HepG2 (cell line): ENCODE results near the gene ECE2. TPM values are rescaled to one million over a fixed set of nuclear protein-coding genes. Genes with fewer than 3 reads are reported as not detected.

ENCODE experiments used
- CBX1 ChIP-seq: IDR thresholded peaks from one replicate; pipeline ENCODE4 v1.6.1; 2016; ENCODE audit warnings: antibody characterized with exemption, low read depth
- ELF1 ChIP-seq: sonication (generic); formaldehyde crosslinking; IDR thresholded peaks from 2 replicates; pipeline ENCODE4 v1.4.0; 2020; ENCODE audit warnings: missing genetic modification reagents
- NFATC3 ChIP-seq: sonication (generic); formaldehyde crosslinking; IDR thresholded peaks from 2 replicates; pipeline ENCODE4 v1.5.1; 2020; ENCODE audit warnings: mild to moderate bottlenecking, missing genetic modification reagents
- PRMT3 ChIP-seq: sonication (generic); formaldehyde crosslinking; IDR thresholded peaks from 2 replicates; pipeline ENCODE4 v1.8.1; 2022; ENCODE audit warnings: low read depth, mild to moderate bottlenecking, moderate library complexity, missing genetic modification reagents, borderline replicate concordance
- RFX1 ChIP-seq: fragments of 450-650 bp; IDR thresholded peaks from 2 replicates; pipeline ENCODE4 v1.6.1; 2017
- RFX5 ChIP-seq: IDR thresholded peaks from 2 replicates; pipeline ENCODE4 v1.6.1; 2011; ENCODE audit warnings: low read depth, low read length, improper control_type of control experiment
- SMAD1 ChIP-seq: sonication (generic); formaldehyde crosslinking; IDR thresholded peaks from 2 replicates; pipeline ENCODE4 v1.4.0; 2020; ENCODE audit warnings: missing genetic modification reagents, low read depth, mild to moderate bottlenecking, borderline replicate concordance
- SRSF4 ChIP-seq: fragments of 200-400 bp; formaldehyde crosslinking; IDR thresholded peaks from one replicate; pipeline ENCODE4 v1.6.1; 2018; ENCODE audit warnings: mild to moderate bottlenecking, low read depth, low read length, moderate library complexity; ENCODE audit not compliant: poor library complexity, severe bottlenecking
- ZEB1 ChIP-seq: IDR thresholded peaks from 2 replicates; pipeline ENCODE4 v1.6.1; 2012; ENCODE audit warnings: mild to moderate bottlenecking, low read depth, inconsistent platforms; ENCODE audit not compliant: insufficient replicate concordance
- ZHX2 ChIP-seq, 2 experiments: sonication (generic) in 1 of 2; formaldehyde crosslinking in 1 of 2; IDR thresholded peaks; 2 replicates each; pipeline versions ENCODE4 v1.6.1 to v1.9.0; 2014 to 2022; ENCODE audit warnings: antibody characterized with exemption in 1 of 2, borderline replicate concordance in 1 of 2, inconsistent platforms in 1 of 2, low read depth in 1 of 2, missing genetic modification reagents in 1 of 2
- ZKSCAN8 ChIP-seq: IDR thresholded peaks from 2 replicates; pipeline ENCODE4 v1.6.1; 2016; ENCODE audit warnings: borderline replicate concordance, missing genetic modification reagents, missing compliant biosample characterization
- ZNF383 ChIP-seq: sonication (generic); formaldehyde crosslinking; IDR thresholded peaks from 2 replicates; pipeline ENCODE4 v1.4.0; 2020; ENCODE audit warnings: missing genetic modification reagents, mild to moderate bottlenecking, borderline replicate concordance
- ZNF556 ChIP-seq: sonication (generic); formaldehyde crosslinking; IDR thresholded peaks from 2 replicates; pipeline ENCODE4 v1.4.0; 2020; ENCODE audit warnings: mild to moderate bottlenecking, missing genetic modification reagents, borderline replicate concordance
- ZNF589 ChIP-seq: sonication (generic); formaldehyde crosslinking; conservative IDR thresholded peaks from 2 replicates; pipeline ENCODE4 v1.8.0; 2022; ENCODE audit warnings: mild to moderate bottlenecking, moderate library complexity, missing genetic modification reagents
- ZNF772 ChIP-seq: sonication (generic); formaldehyde crosslinking; IDR thresholded peaks from 2 replicates; pipeline ENCODE4 v1.5.0; 2020; ENCODE audit warnings: mild to moderate bottlenecking, missing genetic modification reagents
- ZZZ3 ChIP-seq: sonication (generic); formaldehyde crosslinking; IDR thresholded peaks from 2 replicates; pipeline ENCODE4 v1.4.0; 2020; ENCODE audit warnings: missing genetic modification reagents, mild to moderate bottlenecking, borderline replicate concordance
- polyA plus RNA-seq, 8 experiments: library from polyadenylated mRNA; depleted of rRNA in 3 of 8; stranded (reverse) in 7 of 8; unstranded in 1 of 8; fragments of >200 nt; fragmentation: Illumina TruSeq in 4 of 8; extraction: Trizol in 4 of 8; gene quantifications; 2 replicates each; pipeline versions ENCODE4 v1.2.1 to v1.2.3, GENCODE V29; 2011 to 2016; ENCODE audit warnings: low read depth in 4 of 8, missing spikeins in 1 of 8, mixed read lengths in 1 of 8; ENCODE audit not compliant: insufficient read depth in 1 of 8
- total RNA-seq, 5 experiments: library from RNA; depleted of rRNA; stranded (reverse); fragments of >200 nt; fragmentation: Illumina TruSeq; extraction: Trizol; gene quantifications; 2 replicates each; pipeline ENCODE4 v1.2.3, GENCODE V29; 2016; ENCODE audit warnings: low read depth in 1 of 5
- TF ChIP-seq, protein P1 (sequence below): sonication (generic); formaldehyde crosslinking; IDR thresholded peaks from 2 replicates; pipeline ENCODE4 v1.4.0; 2020; ENCODE audit warnings: missing genetic modification reagents
- TF ChIP-seq, protein P2 (sequence below): sonication (generic); formaldehyde crosslinking; IDR thresholded peaks from 2 replicates; pipeline ENCODE4 v1.5.0; 2020; ENCODE audit warnings: mild to moderate bottlenecking, missing genetic modification reagents, borderline replicate concordance

Gene ECE2
- total and polyA plus RNA-seq, 2 of the 13 experiments (the other 11 are each of a cell fraction or from before 2014, with no cell fraction given): not detected

- TF ChIP-seq ZEB1 (peak; percentile 54), ZNF556 (CRISPR knock-in tag) (peak; percentile 97), PRMT3 (0 out of 2 replicates have a peak, but pooled peaks have one; percentile 40), ZKSCAN8 (peak; percentile 86; the same call in 1 of the 2 replicates), ZHX2 (IDR thresholded peaks at IDR 0.05; ENCODE audit: low read depth) (0 out of 2 replicates have a peak, but pooled peaks have one; percentile 31), ZHX2 (CRISPR knock-in tag; IDR thresholded peaks at IDR 0.05; ENCODE audit: borderline replicate concordance) (0 out of 2 replicates have a peak, but pooled peaks have one; percentile 44), ZNF589 (0 out of 2 replicates have a peak, but pooled peaks have one; percentile 60), ELF1 (peak; percentile 90), SRSF4 (no peak), CBX1 (no peak), ZZZ3 (CRISPR knock-in tag) (peak; percentile 88; the same call in 1 of the 2 replicates), SMAD1 (CRISPR knock-in tag) (peak; percentile 91), ZNF772 (peak; percentile 92; the same call in 1 of the 2 replicates), NFATC3 (CRISPR knock-in tag) (no peak), RFX5 (no peak; the same call in 1 of the 2 replicates), RFX1 (no peak), ZNF383 (CRISPR knock-in tag) (peak; percentile 96; the same call in 1 of the 2 replicates)
- TF ChIP-seq, protein P1, sequence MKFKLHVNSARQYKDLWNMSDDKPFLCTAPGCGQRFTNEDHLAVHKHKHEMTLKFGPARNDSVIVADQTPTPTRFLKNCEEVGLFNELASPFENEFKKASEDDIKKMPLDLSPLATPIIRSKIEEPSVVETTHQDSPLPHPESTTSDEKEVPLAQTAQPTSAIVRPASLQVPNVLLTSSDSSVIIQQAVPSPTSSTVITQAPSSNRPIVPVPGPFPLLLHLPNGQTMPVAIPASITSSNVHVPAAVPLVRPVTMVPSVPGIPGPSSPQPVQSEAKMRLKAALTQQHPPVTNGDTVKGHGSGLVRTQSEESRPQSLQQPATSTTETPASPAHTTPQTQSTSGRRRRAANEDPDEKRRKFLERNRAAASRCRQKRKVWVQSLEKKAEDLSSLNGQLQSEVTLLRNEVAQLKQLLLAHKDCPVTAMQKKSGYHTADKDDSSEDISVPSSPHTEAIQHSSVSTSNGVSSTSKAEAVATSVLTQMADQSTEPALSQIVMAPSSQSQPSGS (CRISPR knock-in tag): peak; percentile 81
- TF ChIP-seq, protein P2, sequence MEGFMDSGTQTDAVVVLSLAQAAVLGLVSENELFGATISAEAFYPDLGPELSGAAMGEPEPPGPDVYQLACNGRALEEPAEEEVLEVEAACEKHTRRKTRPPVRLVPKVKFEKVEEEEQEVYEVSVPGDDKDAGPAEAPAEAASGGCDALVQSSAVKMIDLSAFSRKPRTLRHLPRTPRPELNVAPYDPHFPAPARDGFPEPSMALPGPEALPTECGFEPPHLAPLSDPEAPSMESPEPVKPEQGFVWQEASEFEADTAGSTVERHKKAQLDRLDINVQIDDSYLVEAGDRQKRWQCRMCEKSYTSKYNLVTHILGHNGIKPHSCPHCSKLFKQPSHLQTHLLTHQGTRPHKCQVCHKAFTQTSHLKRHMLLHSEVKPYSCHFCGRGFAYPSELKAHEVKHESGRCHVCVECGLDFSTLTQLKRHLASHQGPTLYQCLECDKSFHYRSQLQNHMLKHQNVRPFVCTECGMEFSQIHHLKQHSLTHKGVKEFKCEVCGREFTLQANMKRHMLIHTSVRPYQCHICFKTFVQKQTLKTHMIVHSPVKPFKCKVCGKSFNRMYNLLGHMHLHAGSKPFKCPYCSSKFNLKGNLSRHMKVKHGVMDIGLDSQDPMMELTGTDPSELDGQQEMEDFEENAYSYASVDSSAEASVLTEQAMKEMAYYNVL: no peak
Measured at GRCh38 chr3:184241447-184242296, 34.1 kb upstream of the ECE2 start (continued).
